Activated gamma-delta T cell treated with anti-CD3 and anti-CD28 coated beads, Interleukin-2, amount 50 U/mL, for 16 hours (primary cell): ENCODE results near the gene IQCH.

Experiments
- DNase-seq: peaks from one replicate; pipeline ENCODE4 v3.0.0-alpha.2; 2020; ENCODE audit warnings: low read depth

Gene IQCH

DNA sequence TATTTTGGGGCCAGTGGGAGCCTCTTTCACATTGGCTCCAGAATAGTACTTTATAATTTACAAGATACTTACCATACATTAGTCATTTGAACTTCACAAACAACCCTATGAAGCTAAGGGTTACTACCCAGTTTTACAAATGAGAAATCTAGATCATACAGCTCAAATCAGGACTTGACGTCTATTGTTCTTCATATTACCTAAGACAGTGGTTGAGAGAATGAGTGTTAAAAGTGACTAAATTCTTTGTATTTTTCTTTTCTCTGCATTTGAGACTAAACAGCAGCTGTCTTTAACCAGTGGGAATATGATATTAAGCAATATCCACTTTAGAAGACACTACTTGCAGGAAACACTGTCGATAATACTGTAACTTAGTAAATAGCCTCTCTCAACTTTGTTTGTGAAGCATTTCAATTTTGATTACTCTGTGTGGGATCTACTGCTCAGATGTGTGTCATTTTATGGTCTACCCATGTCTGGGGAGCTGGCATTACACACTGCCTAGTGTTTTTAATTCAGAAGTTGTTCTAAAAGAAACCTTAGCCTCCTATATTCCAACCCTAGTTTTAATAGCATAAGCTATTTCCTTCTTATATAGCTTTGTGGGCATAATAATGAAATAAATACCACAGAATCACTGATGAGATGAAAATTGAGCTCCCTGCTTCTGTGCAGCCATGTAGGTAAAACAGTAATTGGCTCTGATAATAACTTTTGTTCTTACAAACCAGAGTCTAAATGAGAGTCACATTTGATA is 45.9 kb downstream of the IQCH start:
- DNase-seq: no peak

DNA sequence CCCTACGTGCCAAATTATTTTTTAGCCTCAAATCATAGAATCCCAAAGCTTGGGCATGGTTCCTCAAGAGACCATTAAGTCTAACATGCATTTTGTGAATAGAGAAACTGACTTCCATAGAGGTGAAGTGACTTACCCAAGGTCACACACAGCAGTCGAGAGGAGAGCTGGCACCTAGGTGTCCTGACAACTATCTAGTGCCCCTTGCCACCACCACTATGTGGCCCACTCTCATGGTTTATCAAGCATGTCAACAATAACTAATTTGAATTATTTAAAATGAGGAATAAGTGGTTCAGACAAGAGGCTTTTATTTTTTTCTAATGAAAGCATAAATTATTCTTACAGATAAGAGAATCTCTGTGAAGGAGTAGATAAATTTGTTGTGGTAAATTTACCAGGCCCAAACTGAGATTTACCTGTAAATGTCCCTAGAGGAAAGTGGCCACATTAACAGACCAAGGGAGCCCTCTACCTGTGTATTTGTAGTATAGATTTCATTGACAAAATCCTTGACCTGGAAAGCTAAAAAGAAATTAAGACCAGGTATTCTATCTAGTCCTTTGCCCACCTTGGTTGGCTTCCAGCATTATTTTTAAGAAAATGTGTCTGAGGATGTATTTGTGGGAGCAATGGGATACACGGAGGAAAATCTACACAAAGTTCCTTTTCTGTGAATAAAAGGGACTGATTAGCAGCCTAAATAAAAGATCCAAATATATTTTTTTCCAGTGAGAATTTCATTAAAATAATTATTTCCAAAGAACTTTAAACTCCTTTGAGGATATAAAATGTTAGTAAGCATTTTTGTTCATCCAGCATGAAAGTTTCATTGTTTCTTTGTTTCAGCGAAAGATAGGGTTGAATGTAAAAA is 49.1 kb downstream of the IQCH start:
- DNase-seq: peak; percentile 0

DNA sequence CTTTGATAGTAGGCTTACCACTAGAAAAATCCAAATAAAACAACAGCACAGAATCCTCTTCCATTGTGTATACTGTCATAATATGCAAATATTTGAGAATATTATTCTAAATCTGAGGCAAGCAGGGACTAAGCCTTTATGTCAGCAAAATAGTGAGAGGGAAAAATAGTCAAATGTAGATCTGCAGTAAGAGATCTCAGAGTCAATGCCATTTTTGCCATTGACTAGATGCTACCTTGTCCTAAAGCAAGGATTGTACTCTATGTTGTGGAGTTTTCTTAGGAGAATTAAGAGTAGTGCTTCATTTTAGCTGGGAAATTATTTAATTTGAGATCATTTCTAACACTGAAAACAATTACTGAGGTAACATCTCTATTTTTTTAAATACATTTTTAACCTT is 50.2 kb downstream of the IQCH start:
- DNase-seq: no peak

DNA sequence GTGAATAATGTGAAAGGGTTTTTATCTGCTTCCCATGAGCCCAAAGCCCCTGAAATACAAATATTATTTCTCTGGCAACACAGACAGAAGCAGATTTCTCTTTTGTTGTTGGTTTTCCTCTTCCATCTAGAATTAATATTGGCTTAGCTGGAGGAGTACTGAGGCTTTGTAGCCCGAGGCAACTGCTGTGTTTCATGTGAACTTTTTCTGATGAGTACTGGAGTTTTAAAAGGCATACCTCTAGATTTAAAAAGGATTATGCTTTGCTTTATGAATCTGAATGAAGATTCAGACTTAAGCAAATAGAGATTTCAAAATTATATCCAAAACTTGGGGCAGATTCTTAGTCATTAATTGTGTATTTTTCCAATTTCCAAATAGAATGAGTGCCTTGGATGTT is 50.9 kb downstream of the IQCH start:
- DNase-seq: no peak

DNA sequence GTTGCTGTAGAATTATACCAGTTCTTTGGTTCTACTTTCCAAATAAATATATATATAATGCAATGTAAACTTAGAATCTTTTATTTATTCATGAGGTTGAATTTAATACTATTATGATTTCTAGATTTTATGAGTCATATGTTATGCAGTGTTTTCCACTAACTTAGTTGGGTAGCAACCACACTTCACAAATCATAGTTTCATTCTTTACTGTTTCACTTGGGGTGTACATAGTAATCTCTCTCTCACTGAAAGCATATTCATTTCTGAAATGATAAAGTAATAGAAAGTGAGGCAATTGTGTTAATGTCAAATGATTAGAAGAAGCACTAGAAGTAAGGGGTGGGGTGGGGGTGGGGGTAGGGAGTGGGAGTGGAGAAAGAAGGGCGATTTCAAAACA is 52.6 kb downstream of the IQCH start:
- DNase-seq: no peak

DNA sequence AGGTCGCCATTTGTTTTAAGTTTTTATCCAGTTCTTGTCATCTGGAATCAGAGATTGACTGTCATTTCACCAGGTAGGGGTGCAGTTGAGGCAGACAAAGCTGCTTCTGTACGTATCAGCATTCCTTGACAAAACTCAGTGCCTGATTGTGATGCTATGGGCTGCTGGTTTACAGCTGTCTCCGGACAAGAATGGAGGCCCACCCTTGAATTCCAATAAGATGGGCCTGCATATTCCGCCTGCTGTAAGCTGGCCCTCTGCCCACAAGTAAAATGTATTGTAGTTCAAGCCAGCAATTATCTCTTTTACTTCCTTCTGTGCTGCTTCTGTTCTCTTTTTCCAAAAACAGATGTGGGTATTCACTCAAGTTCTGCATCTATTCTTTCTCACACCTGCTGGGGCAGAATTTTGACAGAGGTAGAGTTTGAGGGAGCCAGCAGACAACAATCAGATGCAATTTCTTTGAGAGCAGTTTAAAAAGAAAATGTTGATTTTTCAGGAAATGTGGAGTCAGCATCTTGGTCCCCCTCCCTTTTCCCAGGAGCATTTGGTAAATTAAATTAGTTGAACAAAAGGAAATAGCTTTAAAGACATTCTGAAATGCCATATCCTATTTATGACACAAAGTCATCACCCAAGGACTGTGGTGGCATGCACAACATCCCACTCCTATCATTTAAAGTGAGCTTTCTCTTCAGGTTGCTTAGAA is 53.5 kb downstream of the IQCH start:
- no peak for DNase-seq

DNA sequence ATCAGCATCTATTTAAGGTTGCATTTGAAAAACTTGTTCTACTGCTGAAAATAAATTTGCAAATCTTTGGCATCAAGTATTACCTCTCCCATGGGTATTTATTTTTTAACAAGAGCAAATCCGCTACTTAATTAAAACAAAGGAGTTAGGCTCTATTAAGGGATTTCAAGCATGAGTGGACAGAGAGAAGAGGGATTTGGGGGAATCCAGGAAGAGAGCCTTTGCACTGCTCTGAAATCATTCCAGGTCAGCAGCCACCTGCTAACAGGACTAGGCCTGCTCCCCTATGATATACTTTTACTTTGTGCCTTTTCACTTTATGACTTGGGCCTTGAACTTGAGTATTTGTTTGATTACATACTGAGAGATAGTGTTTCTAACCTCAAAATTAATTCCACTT is 57.1 kb downstream of the IQCH start:
- DNase-seq: no peak

DNA sequence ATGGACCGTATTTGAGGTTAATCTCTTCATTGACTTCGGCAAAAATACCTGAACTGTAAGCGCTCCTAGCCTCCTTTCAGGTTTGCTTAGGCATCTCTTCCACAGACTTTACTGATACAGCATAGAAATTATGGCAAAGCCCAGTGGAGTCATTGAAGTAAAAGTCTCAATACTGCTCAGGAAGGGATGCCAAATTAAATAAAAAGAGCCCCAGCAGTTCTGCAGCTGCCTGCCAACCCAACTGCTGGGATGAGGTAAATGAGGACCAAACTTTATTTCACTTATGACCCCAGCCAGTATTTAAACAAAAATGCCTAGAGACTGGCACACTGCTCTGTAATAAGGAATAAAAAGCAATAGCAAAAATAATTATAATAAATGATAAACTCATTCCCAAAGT is 65.4 kb downstream of the IQCH start:
- no peak for DNase-seq

DNA sequence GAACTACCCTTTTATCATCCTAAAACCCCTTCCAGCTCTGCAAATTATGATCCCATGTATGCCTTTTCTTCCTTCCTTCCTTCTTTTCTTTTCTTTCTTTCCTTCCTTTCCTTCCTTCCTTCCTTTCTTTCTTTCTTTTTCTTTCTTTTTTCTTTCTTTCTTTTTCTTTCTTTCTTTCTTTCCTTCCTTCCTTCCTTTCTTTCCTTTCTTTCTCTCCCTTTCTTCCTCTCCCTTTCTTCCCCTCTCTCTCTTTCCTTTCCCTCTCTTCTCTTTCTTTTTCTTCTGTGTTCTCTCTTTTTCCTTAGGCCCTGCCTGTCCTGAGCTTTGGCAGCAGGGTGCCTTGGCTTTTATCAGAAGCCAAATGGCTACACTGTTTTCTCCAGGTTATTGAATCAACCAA is 66.8 kb downstream of the IQCH start:
- no peak for DNase-seq

DNA sequence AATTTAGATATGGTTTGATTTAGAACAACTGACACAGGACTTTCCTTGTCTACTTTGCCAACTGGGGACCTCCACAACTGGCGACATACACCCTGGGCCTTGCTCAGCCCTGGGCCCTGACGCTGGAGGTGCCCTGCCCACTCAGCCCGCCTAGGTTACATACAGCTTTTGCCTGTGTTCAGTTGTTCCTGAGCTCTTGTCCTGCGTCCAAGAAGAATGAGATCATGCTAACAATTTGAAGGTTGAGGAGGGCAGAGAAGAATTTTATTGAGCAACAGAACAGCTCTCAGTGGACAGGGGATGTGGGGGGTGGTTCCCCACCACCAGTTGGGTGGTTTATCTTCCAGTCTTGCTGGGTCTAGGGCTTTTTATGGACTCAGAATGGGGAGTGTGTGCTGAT is 67.9 kb downstream of the IQCH start:
- no peak for DNase-seq

DNA sequence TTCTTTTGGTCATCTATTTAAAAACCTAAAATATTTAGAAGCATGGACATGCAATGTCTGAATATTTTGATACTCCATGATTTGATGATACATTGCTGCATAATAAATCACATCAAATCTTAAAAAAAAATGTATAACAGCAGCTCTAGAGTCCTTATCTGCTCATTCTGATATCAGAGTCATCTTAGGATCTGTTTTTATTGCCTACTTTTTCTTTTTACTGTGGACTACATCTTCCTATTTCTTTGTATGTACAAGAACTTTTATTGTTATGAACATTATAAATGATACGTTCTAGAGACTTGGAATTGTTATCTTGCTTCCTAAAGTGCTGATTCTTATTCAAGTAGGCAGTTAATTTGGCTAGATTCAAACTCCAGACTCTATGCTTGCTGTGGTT is 72.7 kb downstream of the IQCH start:
- DNase-seq: no peak

DNA sequence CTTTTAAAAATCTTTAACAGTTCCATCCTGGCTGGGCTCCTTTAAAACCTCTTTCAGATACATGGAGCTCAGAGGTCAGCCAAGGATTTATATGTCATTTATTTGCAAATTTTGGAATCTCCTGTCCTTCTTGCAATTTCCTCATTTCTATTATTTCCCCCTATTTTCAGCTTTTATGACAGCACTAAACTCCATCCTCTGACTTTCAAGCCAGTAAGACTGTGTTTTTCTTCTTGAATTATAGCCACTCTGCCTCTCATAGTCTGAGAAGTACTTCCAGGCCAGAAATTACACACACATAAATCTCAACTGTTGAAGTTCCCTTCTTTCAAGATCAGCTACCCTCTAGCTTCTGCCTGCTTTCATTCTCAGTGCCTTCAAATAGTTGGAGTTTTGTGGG is 73.2 kb downstream of the IQCH start:
- DNase-seq: no peak

DNA sequence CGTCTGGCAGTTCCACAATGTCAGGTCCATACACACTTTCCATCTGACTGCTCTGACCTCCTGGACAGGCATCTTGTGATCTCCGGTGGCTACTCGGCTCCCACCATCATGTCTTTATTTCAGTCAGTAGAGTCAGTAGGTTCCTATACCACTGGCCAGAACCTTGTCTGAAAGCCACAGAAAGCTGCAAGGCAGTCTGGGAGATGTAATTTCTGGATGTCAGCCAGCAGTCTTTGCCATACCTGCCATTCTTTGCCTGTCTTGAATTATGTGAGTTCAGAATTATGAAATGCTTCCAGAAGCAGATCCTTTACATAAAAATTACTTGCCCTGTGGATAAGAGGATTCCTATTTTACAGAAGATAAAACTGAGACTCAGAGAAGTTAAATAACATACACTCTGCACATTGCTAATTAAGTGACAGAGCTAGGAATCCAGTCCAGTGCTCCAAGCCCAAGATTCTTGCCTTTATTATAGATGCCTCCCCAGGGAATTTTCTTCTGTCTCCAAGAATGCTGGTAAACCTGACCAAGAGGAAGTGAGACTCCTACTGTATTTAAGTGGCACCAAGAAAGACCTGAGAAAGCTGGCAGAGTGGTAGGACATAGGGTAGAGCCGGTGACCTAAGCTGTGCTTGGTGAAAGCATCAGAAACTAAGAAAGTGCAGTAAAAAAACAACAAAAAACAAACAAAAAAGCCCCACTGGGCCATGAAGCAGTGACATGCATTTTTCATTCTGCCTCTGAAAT is 75.6 kb downstream of the IQCH start:
- DNase-seq: no peak

DNA sequence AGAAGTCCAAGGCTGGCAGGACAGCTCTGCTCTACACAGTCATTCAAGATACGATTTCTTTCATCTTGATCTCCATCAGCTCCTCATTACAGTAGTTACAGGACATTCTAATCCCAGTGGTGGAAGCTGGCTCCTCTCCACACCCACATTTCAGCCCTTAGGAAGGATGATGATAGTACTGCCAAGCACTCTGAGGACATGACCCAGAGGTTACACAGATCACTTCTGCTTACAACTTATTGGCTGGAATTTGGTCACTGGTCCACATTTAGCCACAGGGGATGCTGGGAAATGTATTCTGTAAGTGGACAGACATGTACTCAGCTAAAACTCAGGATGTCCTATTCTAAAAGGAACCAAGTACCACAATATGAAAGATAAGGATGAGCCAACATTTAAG is 77.1 kb downstream of the IQCH start:
- DNase-seq: no peak

DNA sequence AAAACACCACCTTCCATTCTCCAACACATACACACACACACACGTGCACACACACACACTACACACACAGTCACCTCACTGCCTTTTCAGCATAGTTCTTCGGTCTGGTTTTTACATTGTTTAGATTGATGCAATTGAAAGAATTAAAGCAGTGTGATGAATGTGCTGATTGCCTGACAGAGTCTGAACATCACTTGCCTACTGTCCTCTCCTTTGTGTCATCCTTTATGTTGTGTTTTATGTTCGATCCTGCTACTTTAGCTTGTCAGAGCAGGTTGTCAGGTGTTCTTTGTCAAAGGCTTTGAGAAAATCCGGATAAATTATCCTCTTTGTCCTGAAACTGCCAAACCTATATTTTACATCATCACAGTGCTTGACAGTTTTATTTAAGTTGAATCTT is 80.4 kb downstream of the IQCH start:
- DNase-seq: no peak

DNA sequence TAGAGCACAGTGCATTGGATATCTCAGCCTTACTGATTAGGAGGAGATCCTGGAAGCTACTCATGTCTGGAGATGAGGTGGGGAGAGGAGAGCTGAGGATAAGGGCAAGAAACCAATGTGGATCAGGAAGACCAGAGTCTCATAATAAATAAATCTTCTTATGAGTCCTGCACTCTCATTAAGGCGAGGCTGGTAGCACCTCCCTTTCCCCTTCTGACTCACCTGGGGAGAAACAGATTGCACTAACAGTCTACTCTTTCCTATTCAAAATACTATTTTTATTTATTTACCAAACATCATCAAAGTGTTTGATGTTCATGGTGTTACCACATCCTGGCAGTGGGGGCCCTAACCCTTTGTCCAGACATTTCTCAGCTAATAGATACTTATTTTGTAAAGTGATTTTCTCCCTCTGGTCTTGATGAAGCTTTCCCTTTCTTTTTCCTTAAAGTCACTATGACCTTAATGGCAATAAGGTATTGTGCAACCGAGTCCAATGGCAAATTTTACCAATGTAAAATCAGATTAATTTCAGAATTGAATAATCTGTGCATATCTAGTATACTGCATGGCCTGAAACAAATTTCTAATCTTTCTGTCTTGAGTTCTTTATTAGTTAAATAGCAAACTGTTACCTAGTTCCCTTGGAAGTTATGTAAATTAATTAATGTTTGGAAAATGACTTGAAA is 81.1 kb downstream of the IQCH start:
- no peak for DNase-seq

DNA sequence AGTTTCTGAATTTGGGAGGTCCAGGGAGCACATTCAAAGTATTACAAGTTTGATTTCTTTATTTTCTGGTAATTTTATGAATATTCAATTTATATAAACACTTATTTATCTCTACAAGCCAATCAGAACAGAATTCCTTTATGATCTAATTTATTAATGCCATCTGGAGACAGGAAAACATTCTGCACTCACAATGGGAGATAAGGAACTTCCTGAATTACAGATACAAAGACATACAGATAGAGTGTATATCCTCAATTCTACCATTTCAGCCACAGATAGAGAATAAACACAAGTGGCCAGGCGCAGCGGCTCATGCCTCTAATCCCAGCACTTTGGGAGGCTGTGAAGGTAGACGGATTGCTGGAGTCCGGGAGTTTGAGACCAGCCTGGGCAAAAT is 86.0 kb downstream of the IQCH start:
- DNase-seq: no peak

DNA sequence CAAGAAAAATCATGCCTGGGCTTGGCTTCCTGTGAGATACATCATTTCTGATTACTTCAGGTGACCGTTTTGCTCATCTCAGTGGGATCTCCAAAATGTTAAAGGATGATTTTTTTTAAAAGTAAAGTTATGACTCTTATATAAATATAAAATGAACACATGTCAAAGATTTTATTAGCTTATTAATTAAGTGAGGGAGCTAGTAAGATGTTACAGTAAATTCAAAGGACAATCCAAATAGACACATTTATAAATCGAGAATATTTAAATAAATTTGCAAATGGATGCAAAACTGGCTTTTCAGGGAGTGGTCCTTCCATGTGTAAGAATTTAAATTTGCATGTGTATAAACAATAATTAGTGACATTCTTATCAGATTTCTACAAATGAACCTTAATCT is 87.0 kb downstream of the IQCH start:
- DNase-seq: no peak

DNA sequence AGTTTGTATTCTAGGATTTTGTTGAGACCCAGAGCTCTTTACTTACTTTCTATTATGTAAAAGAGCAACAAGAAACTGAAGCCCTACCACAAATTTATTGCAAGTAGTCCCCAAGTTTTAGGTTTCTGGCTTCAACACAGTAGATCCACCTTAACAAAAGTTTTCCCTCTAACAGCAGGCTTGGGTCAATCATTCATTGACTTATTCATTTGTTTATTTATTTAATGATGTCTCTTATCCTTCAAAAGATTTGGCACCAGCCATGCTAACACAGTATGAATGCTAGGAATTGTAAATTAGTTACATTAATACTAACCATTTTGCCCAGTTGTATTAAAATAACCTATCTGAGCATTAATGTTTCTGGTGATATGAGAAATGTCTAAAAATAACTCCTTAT is 88.6 kb downstream of the IQCH start:
- DNase-seq: no peak

DNA sequence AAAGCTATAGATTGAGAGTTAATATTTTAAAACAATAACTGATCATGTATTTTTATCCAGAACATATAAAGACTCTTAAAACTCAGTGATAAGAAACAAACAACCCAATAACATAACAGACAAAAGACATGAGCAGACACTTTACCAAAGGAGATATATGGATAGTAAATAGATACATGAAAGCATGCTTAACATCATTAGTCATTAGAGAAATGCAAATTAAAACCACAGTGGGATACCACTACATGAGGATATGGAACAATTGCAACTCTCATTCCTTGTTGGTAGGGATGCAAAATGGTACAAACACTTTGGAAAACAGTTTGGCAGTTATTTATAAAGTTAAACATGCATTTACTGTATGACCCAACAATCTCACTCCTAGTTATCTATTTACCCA is 95.0 kb downstream of the IQCH start:
- no peak for DNase-seq

DNA sequence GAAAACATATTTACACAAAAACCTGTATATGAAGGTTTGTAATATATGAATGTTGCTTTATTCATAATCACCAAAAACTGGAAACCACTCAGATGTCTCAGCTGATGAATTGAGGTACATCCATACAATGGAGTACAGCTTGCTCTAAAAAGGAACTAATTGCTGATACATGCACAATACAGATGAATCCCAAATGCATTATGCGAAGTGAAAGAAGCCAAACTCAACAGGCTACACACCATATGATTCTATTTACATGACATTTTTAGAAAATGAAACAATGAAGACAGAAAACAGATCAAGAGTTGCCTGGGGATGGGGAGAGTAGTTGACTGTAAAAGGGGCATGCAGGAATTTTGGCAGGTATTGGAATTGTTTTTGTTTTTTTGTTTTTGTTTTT is 95.5 kb downstream of the IQCH start:
- DNase-seq: no peak

DNA sequence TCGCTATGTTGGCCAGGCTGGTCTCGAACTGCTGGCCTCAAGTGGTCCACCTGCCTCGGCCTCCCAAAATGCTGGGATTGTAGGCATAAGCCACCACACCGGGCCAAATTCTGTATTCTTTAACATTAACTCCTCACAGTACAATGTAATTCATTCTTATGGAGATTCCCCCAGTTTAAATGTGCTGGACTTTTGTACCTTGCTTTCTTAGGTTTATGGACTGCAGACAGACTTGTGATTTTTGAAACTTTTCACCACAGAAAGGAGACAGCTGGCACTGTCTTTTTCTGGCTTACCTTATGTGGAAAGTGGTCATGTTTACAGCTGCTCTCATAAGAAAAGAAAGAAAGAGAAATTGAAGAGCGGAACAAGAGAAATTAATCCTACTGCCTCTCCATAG is 103.8 kb downstream of the IQCH start:
- no peak for DNase-seq
